Measurements from ENCODE around the gene LRRC10B. TPM values are rescaled to one million over a fixed set of nuclear protein-coding genes. Genes with fewer than 3 reads are reported as not detected.

The LRRC10B gene
- total and polyA plus RNA-seq, 5 experiments from 2014 or later = not detected

GRCh38 chr11:61549662-61550568 is 41.4 kb downstream of the LRRC10B start:
- Mint-ChIP-seq H3K27ac (no peak overlapping the region), H3K36me3 (peaks cover 0 to 2% (median 0%) of the 10 kb centered on the region in 3 donors), H3K9me3 (no peaks in the 10 kb centered on the region), H3K4me1 (peaks cover 4 to 21% (median 13%) of the 10 kb centered on the region in 4 donors), H3K27me3 (peaks cover 20 to 88% (median 57%) of the 10 kb centered on the region in 5 donors), H3K4me3 (no peak overlapping the region)
- DNase-seq = no peak
- ATAC-seq = no peak
- POLR2A ChIA-PET = no interaction called here

GRCh38 chr11:61550665-61551227 is 42.2 kb downstream of the LRRC10B start:
- Mint-ChIP-seq H3K36me3 (peaks cover 0 to 2% (median 0%) of the 10 kb centered on the region in 3 donors), H3K9me3 (no peaks in the 10 kb centered on the region), H3K27me3 (peaks cover 20 to 86% (median 54%) of the 10 kb centered on the region in 5 donors), H3K4me3 (no peak overlapping the region), H3K27ac (peak overlapping the region in 1 of 10 donors; percentile 9), H3K4me1 (peaks cover 4 to 19% (median 13%) of the 10 kb centered on the region in 4 donors)
- POLR2A ChIA-PET = no interaction called here
- no peak for DNase-seq
- ATAC-seq = no peak

GRCh38 chr11:61551634-61552033 is 43.1 kb downstream of the LRRC10B start:
- H3K27ac Mint-ChIP-seq = no peak overlapping the region
- peaks cover 23 to 92% (median 60%) of the 10 kb centered on the region in 5 donors for H3K27me3 Mint-ChIP-seq

GRCh38 chr11:61552108-61552635 is 43.6 kb downstream of the LRRC10B start:
- H3K27me3 Mint-ChIP-seq = peaks cover 25 to 95% (median 63%) of the 10 kb centered on the region in 5 donors
- DNase-seq (no peak), ATAC-seq (no peak)
- H3K4me1 Mint-ChIP-seq = peaks cover 7 to 18% (median 13%) of the 10 kb centered on the region in 4 donors
- peaks cover 0 to 2% (median 0%) of the 10 kb centered on the region in 3 donors for H3K36me3 Mint-ChIP-seq
- H3K9me3 Mint-ChIP-seq = no peaks in the 10 kb centered on the region
- H3K4me3 Mint-ChIP-seq = no peak overlapping the region
- peak overlapping the region in 2 of 10 donors; percentile 54 to 82 for H3K27ac Mint-ChIP-seq
- POLR2A ChIA-PET = no interaction called here

More at GRCh38 chr11:61551634-61552033, 43.1 kb downstream of the LRRC10B start:
- peaks cover 7 to 20% (median 13%) of the 10 kb centered on the region in 4 donors for H3K4me1 Mint-ChIP-seq
- DNase-seq (no peak), ATAC-seq (no peak)
- POLR2A ChIA-PET = no interaction called here
- peaks cover 0 to 2% (median 0%) of the 10 kb centered on the region in 3 donors for H3K36me3 Mint-ChIP-seq
- no peaks in the 10 kb centered on the region for H3K9me3 Mint-ChIP-seq
- no peak overlapping the region for H3K4me3 Mint-ChIP-seq

- H3K4me3 Mint-ChIP-seq = peak overlapping the region in 1 of 10 donors; percentile 23
- POLR2A ChIA-PET = no interaction called here
Observed at GRCh38 chr11:61553373-61554171, 45.0 kb downstream of the LRRC10B start.

GRCh38 chr11:61554172-61554988 is 45.8 kb downstream of the LRRC10B start:
- ATAC-seq (peak in 1 of 2 donors; percentile 33), DNase-seq (no peak)
- H3K27ac Mint-ChIP-seq = no peak overlapping the region
- H3K36me3 Mint-ChIP-seq = peaks cover 0 to 2% (median 0%) of the 10 kb centered on the region in 3 donors
- POLR2A ChIA-PET = no interaction called here
- no peaks in the 10 kb centered on the region for H3K9me3 Mint-ChIP-seq
- H3K27me3 Mint-ChIP-seq = peaks cover 35 to 92% (median 62%) of the 10 kb centered on the region in 5 donors
- peak overlapping the region in 5 of 10 donors; percentile 8 to 51 (median 38) for H3K4me3 Mint-ChIP-seq
- peaks cover 7 to 18% (median 12%) of the 10 kb centered on the region in 4 donors for H3K4me1 Mint-ChIP-seq

More at GRCh38 chr11:61553373-61554171, 45.0 kb downstream of the LRRC10B start:
- peak overlapping the region in 2 of 10 donors; percentile 3 to 74 for H3K27ac Mint-ChIP-seq
- no peaks in the 10 kb centered on the region for H3K9me3 Mint-ChIP-seq
- H3K36me3 Mint-ChIP-seq = peaks cover 0 to 2% (median 0%) of the 10 kb centered on the region in 3 donors
- ATAC-seq = no peak
- H3K4me1 Mint-ChIP-seq = peaks cover 7 to 18% (median 12%) of the 10 kb centered on the region in 4 donors
- no peak for DNase-seq
- peaks cover 30 to 92% (median 57%) of the 10 kb centered on the region in 5 donors for H3K27me3 Mint-ChIP-seq

GRCh38 chr11:61555051-61555969 is 46.8 kb downstream of the LRRC10B start:
- Mint-ChIP-seq H3K27ac (no peak overlapping the region), H3K36me3 (peaks cover 0 to 2% (median 0%) of the 10 kb centered on the region in 3 donors)

GRCh38 chr11:61555978-61556377 is 47.4 kb downstream of the LRRC10B start:
- H3K9me3 Mint-ChIP-seq = no peaks in the 10 kb centered on the region
- H3K4me1 Mint-ChIP-seq = peaks cover 7 to 18% (median 12%) of the 10 kb centered on the region in 4 donors
- ATAC-seq = no peak
- no peak overlapping the region for H3K27ac Mint-ChIP-seq
- POLR2A ChIA-PET = no interaction called here
- H3K27me3 Mint-ChIP-seq = peaks cover 40 to 93% (median 58%) of the 10 kb centered on the region in 5 donors
- no peak for DNase-seq
- H3K4me3 Mint-ChIP-seq = peak overlapping the region in 1 of 10 donors; percentile 36
- peaks cover 0 to 2% (median 0%) of the 10 kb centered on the region in 3 donors for H3K36me3 Mint-ChIP-seq

More at GRCh38 chr11:61555051-61555969, 46.8 kb downstream of the LRRC10B start:
- POLR2A ChIA-PET = no interaction called here
- DNase-seq = no peak
- H3K27me3 Mint-ChIP-seq = peaks cover 38 to 93% (median 62%) of the 10 kb centered on the region in 5 donors
- no peaks in the 10 kb centered on the region for H3K9me3 Mint-ChIP-seq
- peak overlapping the region in 4 of 10 donors; percentile 23 to 49 (median 39) for H3K4me3 Mint-ChIP-seq
- H3K4me1 Mint-ChIP-seq = peaks cover 7 to 18% (median 12%) of the 10 kb centered on the region in 4 donors
- peak; percentile 30 to 33 for ATAC-seq

GRCh38 chr11:61556621-61557020 is 48.1 kb downstream of the LRRC10B start:
- Mint-ChIP-seq H3K4me1 (peaks cover 7 to 18% (median 12%) of the 10 kb centered on the region in 4 donors), H3K36me3 (peaks cover 0 to 2% (median 0%) of the 10 kb centered on the region in 3 donors), H3K27me3 (peaks cover 40 to 92% (median 55%) of the 10 kb centered on the region in 5 donors), H3K4me3 (peak overlapping the region in 2 of 10 donors; percentile 36 to 66), H3K9me3 (no peaks in the 10 kb centered on the region), H3K27ac (peak overlapping the region in 1 of 10 donors; percentile 48)
- POLR2A ChIA-PET = no interaction called here
- DNase-seq = no peak
- no peak for ATAC-seq

Measured in naive thymus-derived CD8-positive, alpha-beta T cell (primary cell).